Liver (tissue), 3 donors: ENCODE results near the gene PRDM1.

Experiments
- GABPA ChIP-seq, 2 donors: IDR thresholded peaks in 1 of 2; conservative IDR thresholded peaks in 1 of 2; 2 replicates each; pipeline ENCODE4 v1.6.1; 2016; ENCODE audit warnings: antibody characterized with exemption in 2 of 2, mild to moderate bottlenecking in 1 of 2, moderate library complexity in 1 of 2
- RAD21 ChIP-seq, 2 donors: IDR thresholded peaks; 2 replicates each; pipeline ENCODE4 v1.6.1; 2016; ENCODE audit warnings: antibody characterized with exemption in 2 of 2, mild to moderate bottlenecking in 2 of 2
- SP1 ChIP-seq: IDR thresholded peaks from 2 replicates; pipeline ENCODE4 v1.6.1; 2018; ENCODE audit warnings: antibody characterized with exemption, mild to moderate bottlenecking
- TAF1 ChIP-seq: conservative IDR thresholded peaks from 2 replicates; pipeline ENCODE4 v1.6.1; 2016; ENCODE audit warnings: antibody characterized with exemption, mild to moderate bottlenecking
- YY1 ChIP-seq: IDR thresholded peaks from 2 replicates; pipeline ENCODE4 v1.6.1; 2016; ENCODE audit warnings: antibody characterized with exemption, mild to moderate bottlenecking
- TF ChIP-seq, protein P1 (sequence below): fragments of 150-350 bp; IDR thresholded peaks from 2 replicates; pipeline ENCODE4 v1.5.1; 2017; ENCODE audit warnings: improper control_type of control experiment, low read depth, low read length; ENCODE audit not compliant: missing input control
- TF ChIP-seq, protein P2 (sequence below): IDR thresholded peaks from 2 replicates; pipeline ENCODE4 v1.6.1; 2016; ENCODE audit warnings: antibody characterized with exemption
- TF ChIP-seq, protein P3 (sequence below): IDR thresholded peaks from 2 replicates; pipeline ENCODE4 v1.6.1; 2016; ENCODE audit warnings: antibody characterized with exemption
- donor health status: healthy.
- donor health status: healthy.

DNA sequence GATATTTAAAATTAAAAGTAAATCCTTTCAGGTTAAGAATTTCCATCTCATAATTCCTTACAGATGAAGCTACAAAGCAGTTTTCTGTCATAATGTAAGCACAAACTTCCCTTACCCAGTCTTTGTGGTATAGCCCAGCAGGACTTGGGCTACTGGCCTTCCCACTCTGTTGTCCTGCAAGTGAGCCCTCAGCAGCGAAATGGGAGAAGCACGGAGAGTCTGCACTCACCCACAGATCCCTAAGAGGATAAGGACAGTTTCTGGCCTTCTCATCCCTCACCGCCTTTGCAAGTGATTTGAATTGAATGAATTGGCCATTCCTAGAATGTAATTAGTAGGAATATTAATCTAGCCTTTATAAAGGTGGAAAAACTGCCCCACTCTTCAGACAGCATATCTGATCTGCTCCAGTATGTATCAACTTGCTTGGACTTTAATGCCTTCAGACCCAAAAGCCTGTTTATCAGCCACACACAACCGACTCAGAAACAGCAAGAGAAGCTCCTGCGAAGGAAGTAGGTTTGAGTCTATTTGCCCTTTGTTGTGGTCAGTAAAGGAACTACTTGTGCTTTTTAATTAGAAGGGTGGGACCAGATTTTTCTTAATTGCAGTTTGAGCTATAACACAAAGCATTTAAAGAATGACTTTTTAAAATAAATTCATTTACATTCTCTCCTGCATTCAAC, 29.9 kb upstream of the PRDM1 start:
- TF ChIP-seq, protein P1, sequence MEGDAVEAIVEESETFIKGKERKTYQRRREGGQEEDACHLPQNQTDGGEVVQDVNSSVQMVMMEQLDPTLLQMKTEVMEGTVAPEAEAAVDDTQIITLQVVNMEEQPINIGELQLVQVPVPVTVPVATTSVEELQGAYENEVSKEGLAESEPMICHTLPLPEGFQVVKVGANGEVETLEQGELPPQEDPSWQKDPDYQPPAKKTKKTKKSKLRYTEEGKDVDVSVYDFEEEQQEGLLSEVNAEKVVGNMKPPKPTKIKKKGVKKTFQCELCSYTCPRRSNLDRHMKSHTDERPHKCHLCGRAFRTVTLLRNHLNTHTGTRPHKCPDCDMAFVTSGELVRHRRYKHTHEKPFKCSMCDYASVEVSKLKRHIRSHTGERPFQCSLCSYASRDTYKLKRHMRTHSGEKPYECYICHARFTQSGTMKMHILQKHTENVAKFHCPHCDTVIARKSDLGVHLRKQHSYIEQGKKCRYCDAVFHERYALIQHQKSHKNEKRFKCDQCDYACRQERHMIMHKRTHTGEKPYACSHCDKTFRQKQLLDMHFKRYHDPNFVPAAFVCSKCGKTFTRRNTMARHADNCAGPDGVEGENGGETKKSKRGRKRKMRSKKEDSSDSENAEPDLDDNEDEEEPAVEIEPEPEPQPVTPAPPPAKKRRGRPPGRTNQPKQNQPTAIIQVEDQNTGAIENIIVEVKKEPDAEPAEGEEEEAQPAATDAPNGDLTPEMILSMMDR, result no peak
- TF ChIP-seq TAF1 (no peak), RAD21 (IDR thresholded peaks at IDR 0.05) (no peak), YY1 (no peak), SP1 (no peak), GABPA (IDR thresholded peaks at IDR 0.05 in 1 of 2, conservative IDR thresholded peaks at IDR 0.05 in 1 of 2) (no peak)
- TF ChIP-seq, protein P2, sequence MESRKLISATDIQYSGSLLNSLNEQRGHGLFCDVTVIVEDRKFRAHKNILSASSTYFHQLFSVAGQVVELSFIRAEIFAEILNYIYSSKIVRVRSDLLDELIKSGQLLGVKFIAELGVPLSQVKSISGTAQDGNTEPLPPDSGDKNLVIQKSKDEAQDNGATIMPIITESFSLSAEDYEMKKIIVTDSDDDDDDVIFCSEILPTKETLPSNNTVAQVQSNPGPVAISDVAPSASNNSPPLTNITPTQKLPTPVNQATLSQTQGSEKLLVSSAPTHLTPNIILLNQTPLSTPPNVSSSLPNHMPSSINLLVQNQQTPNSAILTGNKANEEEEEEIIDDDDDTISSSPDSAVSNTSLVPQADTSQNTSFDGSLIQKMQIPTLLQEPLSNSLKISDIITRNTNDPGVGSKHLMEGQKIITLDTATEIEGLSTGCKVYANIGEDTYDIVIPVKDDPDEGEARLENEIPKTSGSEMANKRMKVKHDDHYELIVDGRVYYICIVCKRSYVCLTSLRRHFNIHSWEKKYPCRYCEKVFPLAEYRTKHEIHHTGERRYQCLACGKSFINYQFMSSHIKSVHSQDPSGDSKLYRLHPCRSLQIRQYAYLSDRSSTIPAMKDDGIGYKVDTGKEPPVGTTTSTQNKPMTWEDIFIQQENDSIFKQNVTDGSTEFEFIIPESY, result no peak
- TF ChIP-seq, protein P3, sequence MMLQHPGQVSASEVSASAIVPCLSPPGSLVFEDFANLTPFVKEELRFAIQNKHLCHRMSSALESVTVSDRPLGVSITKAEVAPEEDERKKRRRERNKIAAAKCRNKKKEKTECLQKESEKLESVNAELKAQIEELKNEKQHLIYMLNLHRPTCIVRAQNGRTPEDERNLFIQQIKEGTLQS, result no peak
